GM12872 (cell line): Measurements from ENCODE around the gene RILP.

Source experiments
- CTCF ChIP-seq: IDR thresholded peaks from 3 replicates; pipeline ENCODE4 v1.5.1; 2011; ENCODE audit warnings: low read depth, mild to moderate bottlenecking, low read length, moderate library complexity; ENCODE audit not compliant: insufficient read depth

Gene RILP

GRCh38 chr17:1684378-1685189, 34.9 kb upstream of the RILP start, which contains the start of gene PRPF8:
TSS of gene PRPF8 (minus strand) at chr17:1684867. CDS start at chr17:1684571, 296 bp downstream.
- TF ChIP-seq CTCF, result no peak

- TF ChIP-seq CTCF, result no peak
Observed at GRCh38 chr17:1683459-1683858, 33.8 kb upstream of the RILP start.

- no peak for TF ChIP-seq CTCF
Observed at GRCh38 chr17:1676401-1676800, 26.7 kb upstream of the RILP start.

GRCh38 chr17:1673041-1673785, 23.5 kb upstream of the RILP start:
- TF ChIP-seq CTCF, result no peak

- no peak for TF ChIP-seq CTCF
Observed at GRCh38 chr17:1661045-1661444, 11.4 kb upstream of the RILP start.

- TF ChIP-seq CTCF, result no peak
Observed at GRCh38 chr17:1658100-1658499, 8.4 kb upstream of the RILP start.

- TF ChIP-seq CTCF, result no peak
Observed at GRCh38 chr17:1653735-1654134, 4.1 kb upstream of the RILP start.
